GM23338 (cell line): ENCODE data around the gene TMEM131L. TPM values are rescaled to one million over a fixed set of nuclear protein-coding genes. Genes with fewer than 3 reads are reported as not detected.

ENCODE experiments used
- ATAC-seq: fragments of 200-7000 bp; cut with Tn5 transposase; 3 replicates; pipeline ENCODE4 v1.9.1; 2020
- DNase-seq: peaks from one replicate; pipeline ENCODE4 v3.0.0-alpha.2; 2015; ENCODE audit warnings: low spot score
- H2AFZ ChIP-seq: fragments of 200-600 bp; sonication (generic); 2 replicates; pipeline ENCODE4 v1.8.0; 2016; ENCODE audit warnings: antibody characterized with exemption, mild to moderate bottlenecking, moderate library complexity
- H3F3A ChIP-seq: fragments of 200-600 bp; sonication (generic); replicated peaks from 2 replicates; pipeline ENCODE4 v1.8.0; 2017; ENCODE audit warnings: antibody characterized with exemption, mixed run types, low read depth
- H3K27ac ChIP-seq: fragments of 200-600 bp; sonication (generic); 2 replicates; pipeline ENCODE4 v1.6.1; 2016; ENCODE audit warnings: low read depth
- H3K27me3 ChIP-seq: fragments of 200-600 bp; sonication (generic); 2 replicates; pipeline ENCODE4 v1.8.0; 2016; ENCODE audit warnings: mild to moderate bottlenecking, mixed run types, moderate library complexity; ENCODE audit not compliant: insufficient read depth
- H3K36me3 ChIP-seq: fragments of 200-600 bp; sonication (generic); 2 replicates; pipeline ENCODE4 v1.8.0; 2016; ENCODE audit warnings: mild to moderate bottlenecking; ENCODE audit not compliant: insufficient read depth
- H3K4me1 ChIP-seq: fragments of 200-600 bp; sonication (generic); 2 replicates; pipeline ENCODE4 v1.8.0; 2016; ENCODE audit warnings: mild to moderate bottlenecking, moderate library complexity; ENCODE audit not compliant: insufficient read depth
- H3K4me2 ChIP-seq: fragments of 200-600 bp; sonication (generic); 2 replicates; pipeline ENCODE4 v1.7.1; 2017; ENCODE audit warnings: mixed run types
- H3K4me3 ChIP-seq: fragments of 200-600 bp; sonication (generic); 2 replicates; pipeline ENCODE4 v1.6.1; 2016; ENCODE audit warnings: mixed run types
- H3K79me2 ChIP-seq: fragments of 200-600 bp; sonication (generic); replicated peaks from 2 replicates; pipeline ENCODE4 v1.8.0; 2017; ENCODE audit warnings: mild to moderate bottlenecking; ENCODE audit not compliant: insufficient read depth
- H3K9me2 ChIP-seq: fragments of 200-600 bp; sonication (generic); 2 replicates; pipeline ENCODE4 v1.8.0; 2017; ENCODE audit not compliant: insufficient read depth
- H4K20me1 ChIP-seq: fragments of 200-600 bp; sonication (generic); replicated peaks from 2 replicates; pipeline ENCODE4 v1.8.0; 2017; ENCODE audit warnings: mild to moderate bottlenecking; ENCODE audit not compliant: insufficient read depth
- H3K27ac Mint-ChIP-seq: 2 replicates; pipeline ENCODE4 v1.8.0; 2020; ENCODE audit warnings: inconsistent platforms, mild to moderate bottlenecking, moderate library complexity, mixed read lengths
- H3K27me3 Mint-ChIP-seq: 3 replicates; pipeline ENCODE4 v1.8.0; 2022; ENCODE audit warnings: low read depth, mild to moderate bottlenecking, moderate library complexity, mixed read lengths, inconsistent platforms; ENCODE audit not compliant: insufficient read depth, poor library complexity
- H3K36me3 Mint-ChIP-seq: 3 replicates; pipeline ENCODE4 v1.8.0; 2021; ENCODE audit warnings: low read depth, mild to moderate bottlenecking, inconsistent platforms, moderate library complexity, mixed read lengths
- H3K4me1 Mint-ChIP-seq: 3 replicates; pipeline ENCODE4 v1.8.0; 2020; ENCODE audit warnings: mild to moderate bottlenecking, inconsistent platforms, mixed read lengths
- H3K4me3 Mint-ChIP-seq: 3 replicates; pipeline ENCODE4 v1.8.0; 2021; ENCODE audit warnings: moderate library complexity, mild to moderate bottlenecking, inconsistent platforms, mixed read lengths
- H3K9me3 Mint-ChIP-seq: 3 replicates; pipeline ENCODE4 v1.8.0; 2020; ENCODE audit warnings: moderate library complexity, mild to moderate bottlenecking, inconsistent platforms, mixed read lengths
- CREB1 ChIP-seq: fragments of 250-450 bp; sonication (Bioruptor Pico); IDR thresholded peaks from 2 replicates; pipeline ENCODE4 v1.5.0; 2020; ENCODE audit warnings: low read depth, mild to moderate bottlenecking, moderate library complexity
- EZH2 ChIP-seq: fragments of 200-600 bp; sonication (generic); IDR thresholded peaks from one replicate; pipeline ENCODE4 v1.8.0; 2017; ENCODE audit warnings: antibody characterized with exemption, mild to moderate bottlenecking, low read depth; ENCODE audit not compliant: unreplicated experiment
- EZH2phosphoT487 ChIP-seq: fragments of 200-600 bp; sonication (generic); IDR thresholded peaks from one replicate; pipeline ENCODE4 v1.8.1; 2018; ENCODE audit warnings: antibody characterized with exemption; ENCODE audit not compliant: unreplicated experiment
- NANOG ChIP-seq: IDR thresholded peaks from 2 replicates; pipeline ENCODE4 v1.6.1; 2016; ENCODE audit warnings: antibody characterized with exemption, borderline replicate concordance
- POLR2AphosphoS5 ChIP-seq: IDR thresholded peaks from 2 replicates; pipeline ENCODE4 v1.6.1; 2016; ENCODE audit warnings: antibody characterized with exemption, low read depth
- STAT1 ChIP-seq: IDR thresholded peaks from one replicate; pipeline ENCODE4 v1.6.1; 2016; ENCODE audit warnings: antibody characterized with exemption; ENCODE audit not compliant: unreplicated experiment
- ZNF114 ChIP-seq: fragments of 250-450 bp; sonication (Bioruptor Pico); IDR thresholded peaks from 2 replicates; pipeline ENCODE4 v1.5.0; 2020; ENCODE audit warnings: mild to moderate bottlenecking, moderate library complexity
- ZNF331 ChIP-seq: fragments of 250-450 bp; sonication (Bioruptor Pico); IDR thresholded peaks from 2 replicates; pipeline ENCODE4 v1.5.0; 2020; ENCODE audit warnings: low read depth, mild to moderate bottlenecking, moderate library complexity
- polyA plus RNA-seq: library from polyadenylated mRNA; unstranded; fragments of >200 nt; fragmentation: Nextera tagmentation; extraction: Ambion mirVana; gene quantifications from 2 replicates; pipeline ENCODE4 v1.2.1, GENCODE V29; 2016
- total RNA-seq: library from RNA; depleted of rRNA; stranded (reverse); fragments of >200 nt; shearing (Covaris generic); gene quantifications from 2 replicates; pipeline ENCODE4 v1.2.3, GENCODE V29; 2014
- TF ChIP-seq, protein P1 (sequence below): IDR thresholded peaks from one replicate; pipeline ENCODE4 v1.6.1; 2018; ENCODE audit warnings: antibody characterized with exemption; ENCODE audit not compliant: unreplicated experiment
- TF ChIP-seq, protein P2 (sequence below): IDR thresholded peaks from 2 replicates; pipeline ENCODE4 v1.6.1; 2016; ENCODE audit warnings: antibody characterized with exemption
- TF ChIP-seq, protein P3 (sequence below), 2 experiments: fragments of 200-600 bp in 1 of 2; sonication (generic) in 1 of 2; conservative IDR thresholded peaks; 2 replicates each; pipeline versions ENCODE4 v1.5.1 to v1.6.1; 2016 to 2017; ENCODE audit warnings: antibody characterized with exemption in 2 of 2, low read depth in 2 of 2, mild to moderate bottlenecking in 2 of 2, moderate library complexity in 1 of 2

TMEM131L gene
- total and polyA plus RNA-seq, 2 experiments from 2014 or later: 11.1 to 32.2 TPM

DNA sequence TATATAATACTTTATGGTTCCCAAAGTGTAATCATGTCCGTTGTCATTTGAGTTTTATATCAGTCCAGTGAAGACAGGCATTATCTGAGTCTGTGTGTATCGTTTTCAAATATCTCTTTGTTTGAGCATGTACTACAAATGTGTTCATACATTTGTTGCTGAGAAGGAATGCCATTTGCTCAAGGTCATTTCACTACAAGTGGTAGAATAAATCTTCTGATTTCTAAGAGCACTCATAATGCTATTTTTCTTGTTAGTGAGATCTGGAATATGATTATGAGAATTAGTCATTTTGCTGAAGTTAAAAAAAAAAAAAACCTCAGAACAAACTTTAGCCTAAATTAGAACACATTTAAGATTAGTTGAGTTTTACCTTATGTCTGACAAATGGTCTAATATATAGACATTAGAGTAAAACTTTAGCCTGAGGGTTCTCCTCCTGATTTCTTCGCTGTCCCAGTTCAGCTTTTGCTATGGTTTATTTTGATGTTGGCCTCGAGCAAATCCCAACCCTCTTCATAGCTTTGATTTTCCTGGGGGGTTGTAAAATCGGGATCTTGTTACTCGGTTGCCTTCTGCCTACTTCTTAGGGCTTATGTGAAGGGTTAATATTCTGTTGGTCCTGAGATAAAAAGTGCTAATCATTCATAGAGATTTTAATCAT lies 87.1 kb downstream of the TMEM131L start:
- Histone ChIP-seq H3K36me3 (no peaks in the 10 kb centered on the region), H3K27ac (no peak overlapping the region), H3K4me3 (no peak overlapping the region), H3K79me2 (peaks cover 9% of the 10 kb centered on the region), H3F3A (no peaks in the 10 kb centered on the region), H2AFZ (no peak overlapping the region), H3K4me1 (no peaks in the 10 kb centered on the region), H3K4me2 (no peak overlapping the region), H3K27me3 (no peaks in the 10 kb centered on the region), H3K9me2 (no peaks in the 10 kb centered on the region), H4K20me1 (no peaks in the 10 kb centered on the region)
- Mint-ChIP-seq H3K27ac (peak overlapping the region; percentile 31; the same call in 1 of the 2 replicates), H3K9me3 (no peaks in the 10 kb centered on the region; the same call in 2 of the 3 replicates), H3K36me3 (peaks cover 3% of the 10 kb centered on the region; the same call in 1 of the 3 replicates), H3K27me3 (no peaks in the 10 kb centered on the region), H3K4me3 (no peak overlapping the region), H3K4me1 (peaks cover 9% of the 10 kb centered on the region; the same call in 2 of the 3 replicates)
- no peak for ATAC-seq
- no peak for DNase-seq
- TF ChIP-seq EZH2: no peak
- TF ChIP-seq POLR2AphosphoS5: no peak
- no peak for TF ChIP-seq NANOG
- no peak for TF ChIP-seq EZH2phosphoT487
- TF ChIP-seq ZNF114 (CRISPR knock-in tag): no peak
- no peak for TF ChIP-seq STAT1
- no peak for TF ChIP-seq CREB1
- TF ChIP-seq, protein P1, sequence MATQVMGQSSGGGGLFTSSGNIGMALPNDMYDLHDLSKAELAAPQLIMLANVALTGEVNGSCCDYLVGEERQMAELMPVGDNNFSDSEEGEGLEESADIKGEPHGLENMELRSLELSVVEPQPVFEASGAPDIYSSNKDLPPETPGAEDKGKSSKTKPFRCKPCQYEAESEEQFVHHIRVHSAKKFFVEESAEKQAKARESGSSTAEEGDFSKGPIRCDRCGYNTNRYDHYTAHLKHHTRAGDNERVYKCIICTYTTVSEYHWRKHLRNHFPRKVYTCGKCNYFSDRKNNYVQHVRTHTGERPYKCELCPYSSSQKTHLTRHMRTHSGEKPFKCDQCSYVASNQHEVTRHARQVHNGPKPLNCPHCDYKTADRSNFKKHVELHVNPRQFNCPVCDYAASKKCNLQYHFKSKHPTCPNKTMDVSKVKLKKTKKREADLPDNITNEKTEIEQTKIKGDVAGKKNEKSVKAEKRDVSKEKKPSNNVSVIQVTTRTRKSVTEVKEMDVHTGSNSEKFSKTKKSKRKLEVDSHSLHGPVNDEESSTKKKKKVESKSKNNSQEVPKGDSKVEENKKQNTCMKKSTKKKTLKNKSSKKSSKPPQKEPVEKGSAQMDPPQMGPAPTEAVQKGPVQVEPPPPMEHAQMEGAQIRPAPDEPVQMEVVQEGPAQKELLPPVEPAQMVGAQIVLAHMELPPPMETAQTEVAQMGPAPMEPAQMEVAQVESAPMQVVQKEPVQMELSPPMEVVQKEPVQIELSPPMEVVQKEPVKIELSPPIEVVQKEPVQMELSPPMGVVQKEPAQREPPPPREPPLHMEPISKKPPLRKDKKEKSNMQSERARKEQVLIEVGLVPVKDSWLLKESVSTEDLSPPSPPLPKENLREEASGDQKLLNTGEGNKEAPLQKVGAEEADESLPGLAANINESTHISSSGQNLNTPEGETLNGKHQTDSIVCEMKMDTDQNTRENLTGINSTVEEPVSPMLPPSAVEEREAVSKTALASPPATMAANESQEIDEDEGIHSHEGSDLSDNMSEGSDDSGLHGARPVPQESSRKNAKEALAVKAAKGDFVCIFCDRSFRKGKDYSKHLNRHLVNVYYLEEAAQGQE: no peak
- TF ChIP-seq ZNF331 (CRISPR knock-in tag): no peak
- TF ChIP-seq, protein P2, sequence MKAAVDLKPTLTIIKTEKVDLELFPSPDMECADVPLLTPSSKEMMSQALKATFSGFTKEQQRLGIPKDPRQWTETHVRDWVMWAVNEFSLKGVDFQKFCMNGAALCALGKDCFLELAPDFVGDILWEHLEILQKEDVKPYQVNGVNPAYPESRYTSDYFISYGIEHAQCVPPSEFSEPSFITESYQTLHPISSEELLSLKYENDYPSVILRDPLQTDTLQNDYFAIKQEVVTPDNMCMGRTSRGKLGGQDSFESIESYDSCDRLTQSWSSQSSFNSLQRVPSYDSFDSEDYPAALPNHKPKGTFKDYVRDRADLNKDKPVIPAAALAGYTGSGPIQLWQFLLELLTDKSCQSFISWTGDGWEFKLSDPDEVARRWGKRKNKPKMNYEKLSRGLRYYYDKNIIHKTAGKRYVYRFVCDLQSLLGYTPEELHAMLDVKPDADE: no peak
- TF ChIP-seq, protein P3, sequence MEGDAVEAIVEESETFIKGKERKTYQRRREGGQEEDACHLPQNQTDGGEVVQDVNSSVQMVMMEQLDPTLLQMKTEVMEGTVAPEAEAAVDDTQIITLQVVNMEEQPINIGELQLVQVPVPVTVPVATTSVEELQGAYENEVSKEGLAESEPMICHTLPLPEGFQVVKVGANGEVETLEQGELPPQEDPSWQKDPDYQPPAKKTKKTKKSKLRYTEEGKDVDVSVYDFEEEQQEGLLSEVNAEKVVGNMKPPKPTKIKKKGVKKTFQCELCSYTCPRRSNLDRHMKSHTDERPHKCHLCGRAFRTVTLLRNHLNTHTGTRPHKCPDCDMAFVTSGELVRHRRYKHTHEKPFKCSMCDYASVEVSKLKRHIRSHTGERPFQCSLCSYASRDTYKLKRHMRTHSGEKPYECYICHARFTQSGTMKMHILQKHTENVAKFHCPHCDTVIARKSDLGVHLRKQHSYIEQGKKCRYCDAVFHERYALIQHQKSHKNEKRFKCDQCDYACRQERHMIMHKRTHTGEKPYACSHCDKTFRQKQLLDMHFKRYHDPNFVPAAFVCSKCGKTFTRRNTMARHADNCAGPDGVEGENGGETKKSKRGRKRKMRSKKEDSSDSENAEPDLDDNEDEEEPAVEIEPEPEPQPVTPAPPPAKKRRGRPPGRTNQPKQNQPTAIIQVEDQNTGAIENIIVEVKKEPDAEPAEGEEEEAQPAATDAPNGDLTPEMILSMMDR (conservative IDR thresholded peaks at IDR 0.05; ENCODE audit: low read depth in 2 of 2): no peak
